MG63 (cell line): Measurements from ENCODE around the gene GP1BB. TPM values are rescaled to one million over a fixed set of nuclear protein-coding genes. Genes with fewer than 3 reads are reported as not detected.

Source experiments
- DNase-seq: peaks from one replicate; pipeline ENCODE4 v3.0.0-alpha.2; 2020
- H3K27me3 ChIP-seq: fragments of 250-450 bp; sonication (Bioruptor Pico); 2 replicates; pipeline ENCODE4 v1.5.1; 2020; ENCODE audit warnings: mild to moderate bottlenecking, moderate library complexity
- H3K36me3 ChIP-seq: fragments of 250-450 bp; sonication (Bioruptor Pico); 2 replicates; pipeline ENCODE4 v1.5.1; 2020; ENCODE audit warnings: mild to moderate bottlenecking, moderate library complexity
- H3K4me3 ChIP-seq: fragments of 250-450 bp; sonication (Bioruptor Pico); 2 replicates; pipeline ENCODE4 v1.5.1; 2020; ENCODE audit warnings: mild to moderate bottlenecking, moderate library complexity
- H3K9me3 ChIP-seq: fragments of 250-450 bp; sonication (Bioruptor Pico); 2 replicates; pipeline ENCODE4 v1.5.1; 2020; ENCODE audit warnings: mild to moderate bottlenecking, moderate library complexity
- total RNA-seq: library from RNA; depleted of rRNA; stranded (reverse); fragments of >200 nt; shearing (Covaris generic); gene quantifications from 2 replicates; pipeline ENCODE4 v1.2.3, GENCODE V29; 2014; ENCODE audit warnings: low replicate concordance; rRNA removed

GP1BB gene
- total RNA-seq, 1 experiment from 2014 or later: 15.9 TPM

DNA sequence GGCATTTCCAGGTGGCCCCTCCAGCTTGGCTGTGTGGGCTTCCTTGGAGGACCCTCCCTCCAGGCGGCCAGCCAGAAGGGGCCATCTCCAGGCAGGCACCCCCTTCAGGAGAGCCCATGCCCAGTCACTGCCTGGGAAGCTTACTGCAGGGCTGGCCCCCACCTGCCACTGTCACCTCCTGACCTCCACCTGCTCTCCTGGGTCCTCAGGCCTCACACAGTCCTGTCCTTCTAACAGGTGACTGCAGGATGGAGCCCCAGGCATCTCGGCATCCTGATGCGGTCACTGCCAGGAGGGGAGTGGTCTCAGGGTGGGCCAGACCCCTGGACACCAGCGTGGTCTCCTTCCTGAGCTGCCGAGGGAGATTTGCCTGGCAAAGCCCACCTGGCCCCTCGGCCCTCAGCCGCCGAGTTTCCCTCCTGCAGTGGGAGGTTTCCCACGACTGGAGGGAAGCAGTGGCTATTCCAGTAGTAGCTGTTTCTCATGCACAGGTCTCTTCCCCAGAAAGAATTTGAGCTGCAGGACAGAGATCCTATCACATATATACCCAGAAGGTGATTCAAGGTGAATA lies 50.2 kb downstream of the GP1BB start:
- H3K9me3 ChIP-seq: no peaks in the 10 kb centered on the region
- DNase-seq: no peak
- H3K4me3 ChIP-seq: no peak overlapping the region
- peaks cover 3% of the 10 kb centered on the region; the same call in 1 of the 2 replicates for H3K36me3 ChIP-seq
- no peaks in the 10 kb centered on the region for H3K27me3 ChIP-seq

Other genes with a start within 250 kb of the GP1BB start
- 128 and 161 TPM in 2 replicates for gene UFD1, start 244.3 kb upstream of the GP1BB start, total RNA-seq
- gene CDC45, start 243.6 kb upstream of the GP1BB start, total RNA-seq: 81.8 and 89.1 TPM in 2 replicates
- not detected in 2 replicates for gene CLDN5, start 199.1 kb upstream of the GP1BB start, total RNA-seq
- 18.9 and 30.7 TPM in 2 replicates for gene SEPTIN5, start 9.0 kb upstream of the GP1BB start, total RNA-seq
- 16.3 and 16.5 TPM in 2 replicates for gene TBX1, start 37.2 kb downstream of the GP1BB start, total RNA-seq
- gene GNB1L, start 131.3 kb downstream of the GP1BB start, total RNA-seq: 10.3 and 25.2 TPM in 2 replicates
- 3.7 and 7.2 TPM in 2 replicates for gene RTL10, start 131.3 kb downstream of the GP1BB start, total RNA-seq
- 178 and 263 TPM in 2 replicates for gene COMT, start 218.2 kb downstream of the GP1BB start, total RNA-seq
- 52.7 and 61.8 TPM in 2 replicates for gene TXNRD2, start 218.3 kb downstream of the GP1BB start, total RNA-seq